HG02852 (cell line): ENCODE data around the gene GPC2.
"Not testable (repeated sequence)": the region's sequence is repeated elsewhere in the genome, so short reads cannot be mapped to it uniquely, and the experiment has no call there.

Experiments
- ATAC-seq: cut with Tn5 transposase; IDR thresholded peaks from one replicate; pipeline ENCODE4 v1.9.1; 2021; ENCODE audit warnings: mild to moderate bottlenecking, moderate library complexity; ENCODE audit not compliant: unreplicated experiment

Gene GPC2

GRCh38 chr7:100153708-100154535 is 23.3 kb downstream of the GPC2 start:
- no peak for ATAC-seq

- ATAC-seq = no peak
These were observed 24.1 kb downstream of the GPC2 start for GRCh38 chr7:100152937-100153666.

- no peak for ATAC-seq
These were observed 24.8 kb downstream of the GPC2 start for GRCh38 chr7:100152404-100152803.

GRCh38 chr7:100148559-100149328 is 28.4 kb downstream of the GPC2 start, which contains the start of gene LAMTOR4:
TSS of gene LAMTOR4 (plus strand) at chr7:100148918. CDS start at chr7:100148973, 55 bp downstream.
- peak; percentile 97 for ATAC-seq

GRCh38 chr7:100148225-100148558 is 29.0 kb downstream of the GPC2 start:
- ATAC-seq = no peak

- ATAC-seq = no peak
These were observed 29.9 kb downstream of the GPC2 start for GRCh38 chr7:100147278-100147677.

GRCh38 chr7:100146350-100146749 is 30.8 kb downstream of the GPC2 start:
- ATAC-seq = not testable (repeated sequence)

- no peak for ATAC-seq
These were observed 34.7 kb downstream of the GPC2 start for GRCh38 chr7:100142461-100142860.

- ATAC-seq = no peak
These were observed 35.6 kb downstream of the GPC2 start for GRCh38 chr7:100141555-100141949.

GRCh38 chr7:100137851-100138760 is 39.1 kb downstream of the GPC2 start:
- ATAC-seq = no peak

- ATAC-seq = peak; percentile 45
These were observed 44.5 kb downstream of the GPC2 start for GRCh38 chr7:100132697-100133151.

GRCh38 chr7:100132126-100132525 is 45.1 kb downstream of the GPC2 start:
- ATAC-seq = no peak

GRCh38 chr7:100130608-100131453 is 46.4 kb downstream of the GPC2 start:
- ATAC-seq = no peak

GRCh38 chr7:100130220-100130607 is 47.0 kb downstream of the GPC2 start:
- ATAC-seq = not testable (repeated sequence)

- ATAC-seq = no peak
These were observed 48.6 kb downstream of the GPC2 start for GRCh38 chr7:100128637-100128963.

- no peak for ATAC-seq
These were observed 49.1 kb downstream of the GPC2 start for GRCh38 chr7:100127866-100128636.

GRCh38 chr7:100126931-100127865 is 50.0 kb downstream of the GPC2 start, which contains the start of gene MBLAC1:
TSS of gene MBLAC1 (plus strand) at chr7:100126967. CDS start at chr7:100127396, 429 bp downstream.
- peak; percentile 57 for ATAC-seq
